OCI-LY3 (cell line): ENCODE results near the gene SLC6A12.
"Not testable (repeated sequence)": the region's sequence is repeated elsewhere in the genome, so short reads cannot be mapped to it uniquely, and the experiment has no call there.

Source experiments
- H2AFZ ChIP-seq: fragments of 200-600, 300-600 bp; shearing (Covaris generic); 2 replicates; pipeline ENCODE4 v1.6.0; 2014; ENCODE audit warnings: antibody characterized with exemption, low read depth, low read length
- H3K27ac ChIP-seq: fragments of 200-600, 300-600 bp; sonication (generic); 2 replicates; pipeline ENCODE4 v1.5.1; 2014; ENCODE audit warnings: mild to moderate bottlenecking, low read length, moderate library complexity, mixed read lengths
- H3K27me3 ChIP-seq: fragments of 200-600, 300-600 bp; sonication (generic); 2 replicates; pipeline ENCODE4 v1.6.1; 2014; ENCODE audit warnings: low read depth, low read length, mixed read lengths
- H3K36me3 ChIP-seq: fragments of 200-600, 300-600 bp; sonication (generic); replicated peaks from 2 replicates; pipeline ENCODE3; 2014; ENCODE audit warnings: low read depth, low read length, mixed read lengths
- H3K4me1 ChIP-seq: fragments of 300-600, 200-600 bp; sonication (generic); 2 replicates; pipeline ENCODE4 v1.6.1; 2014; ENCODE audit warnings: low read length, mixed read lengths
- H3K4me2 ChIP-seq: fragments of 200-600, 300-600 bp; sonication (generic); 2 replicates; pipeline ENCODE4 v1.6.1; 2014; ENCODE audit warnings: low read length, mixed read lengths
- H3K4me3 ChIP-seq: fragments of 300-600, 200-600 bp; sonication (generic); 2 replicates; pipeline ENCODE4 v1.5.1; 2014; ENCODE audit warnings: antibody characterized with exemption, mild to moderate bottlenecking, low read length, moderate library complexity
- H3K79me2 ChIP-seq: fragments of 300-600, 200-600 bp; shearing (Covaris generic); 2 replicates; pipeline ENCODE4 v1.6.1; 2014; ENCODE audit warnings: mild to moderate bottlenecking, low read length, mixed read lengths
- H3K9ac ChIP-seq: fragments of 300-600, 200-600 bp; shearing (Covaris generic); 2 replicates; pipeline ENCODE4 v1.6.0; 2014; ENCODE audit warnings: mild to moderate bottlenecking, low read length, moderate library complexity
- H3K9me3 ChIP-seq: fragments of 200-600, 300-600 bp; shearing (Covaris generic); 2 replicates; pipeline ENCODE4 v1.6.1; 2014; ENCODE audit warnings: low read length, mixed read lengths; ENCODE audit not compliant: insufficient read depth
- H4K20me1 ChIP-seq: fragments of 200-600, 300-600 bp; sonication (generic); 2 replicates; pipeline ENCODE4 v1.6.1; 2016; ENCODE audit warnings: low read length, mixed read lengths; ENCODE audit not compliant: insufficient read depth
- EZH2phosphoT487 ChIP-seq: fragments of 200-600 bp; shearing (Covaris generic); IDR thresholded peaks from 2 replicates; pipeline ENCODE4 v1.6.1; 2018; ENCODE audit warnings: antibody characterized with exemption, mixed run types, low read depth
- TF ChIP-seq, protein P1 (sequence below): fragments of 200-600, 300-600 bp; sonication (generic); IDR thresholded peaks from 2 replicates; pipeline ENCODE4 v1.5.1; 2014; ENCODE audit warnings: antibody characterized with exemption, low read length, low read depth

SLC6A12 gene

DNA sequence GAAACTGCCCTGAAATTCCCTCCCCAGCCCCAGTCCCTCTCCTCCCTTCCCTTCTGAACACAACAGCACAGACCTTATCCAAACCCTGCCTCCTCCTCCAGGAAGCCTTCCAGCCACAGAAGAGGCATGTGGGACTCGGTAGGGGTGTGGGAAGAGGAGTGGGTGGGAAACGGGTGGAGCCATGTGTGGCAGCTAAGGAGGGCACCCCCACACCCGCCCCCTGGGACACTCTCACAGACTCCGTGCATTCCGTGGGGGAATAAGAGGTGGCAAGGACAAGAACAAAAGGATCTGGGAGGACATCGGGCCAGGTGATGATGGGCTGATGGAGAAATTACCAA, 24.4 kb downstream of the SLC6A12 start:
- Histone ChIP-seq H2AFZ (no peak overlapping the region), H3K27ac (no peak overlapping the region), H3K4me2 (no peak overlapping the region), H3K4me1 (no peaks in the 10 kb centered on the region), H4K20me1 (no peaks in the 10 kb centered on the region), H3K9ac (no peak overlapping the region), H3K4me3 (no peak overlapping the region), H3K79me2 (no peaks in the 10 kb centered on the region), H3K36me3 (no peaks in the 10 kb centered on the region), H3K9me3 (no peaks in the 10 kb centered on the region), H3K27me3 (no peaks in the 10 kb centered on the region)
- no peak for TF ChIP-seq EZH2phosphoT487
- TF ChIP-seq, protein P1, sequence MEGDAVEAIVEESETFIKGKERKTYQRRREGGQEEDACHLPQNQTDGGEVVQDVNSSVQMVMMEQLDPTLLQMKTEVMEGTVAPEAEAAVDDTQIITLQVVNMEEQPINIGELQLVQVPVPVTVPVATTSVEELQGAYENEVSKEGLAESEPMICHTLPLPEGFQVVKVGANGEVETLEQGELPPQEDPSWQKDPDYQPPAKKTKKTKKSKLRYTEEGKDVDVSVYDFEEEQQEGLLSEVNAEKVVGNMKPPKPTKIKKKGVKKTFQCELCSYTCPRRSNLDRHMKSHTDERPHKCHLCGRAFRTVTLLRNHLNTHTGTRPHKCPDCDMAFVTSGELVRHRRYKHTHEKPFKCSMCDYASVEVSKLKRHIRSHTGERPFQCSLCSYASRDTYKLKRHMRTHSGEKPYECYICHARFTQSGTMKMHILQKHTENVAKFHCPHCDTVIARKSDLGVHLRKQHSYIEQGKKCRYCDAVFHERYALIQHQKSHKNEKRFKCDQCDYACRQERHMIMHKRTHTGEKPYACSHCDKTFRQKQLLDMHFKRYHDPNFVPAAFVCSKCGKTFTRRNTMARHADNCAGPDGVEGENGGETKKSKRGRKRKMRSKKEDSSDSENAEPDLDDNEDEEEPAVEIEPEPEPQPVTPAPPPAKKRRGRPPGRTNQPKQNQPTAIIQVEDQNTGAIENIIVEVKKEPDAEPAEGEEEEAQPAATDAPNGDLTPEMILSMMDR = no peak

- Histone ChIP-seq H3K4me3 (no peak overlapping the region), H3K4me2 (no peak overlapping the region)
- TF ChIP-seq, protein P1 = no peak
- TF ChIP-seq EZH2phosphoT487 = no peak
Observed at GRCh38 chr12:188910-189621, 24.9 kb downstream of the SLC6A12 start.

GRCh38 chr12:187986-188909, 25.7 kb downstream of the SLC6A12 start:
- not testable (repeated sequence) for H3K36me3 ChIP-seq, H3K4me1 ChIP-seq, H4K20me1 ChIP-seq, H3K27ac ChIP-seq, H3K9me3 ChIP-seq, H2AFZ ChIP-seq, H3K4me3 ChIP-seq, H3K79me2 ChIP-seq, H3K9ac ChIP-seq, H3K4me2 ChIP-seq, H3K27me3 ChIP-seq

More at GRCh38 chr12:188910-189621, 24.9 kb downstream of the SLC6A12 start:
- Histone ChIP-seq H3K4me1 (no peaks in the 10 kb centered on the region), H2AFZ (no peak overlapping the region), H3K9me3 (no peaks in the 10 kb centered on the region), H3K9ac (no peak overlapping the region), H3K36me3 (no peaks in the 10 kb centered on the region), H3K79me2 (no peaks in the 10 kb centered on the region), H4K20me1 (no peaks in the 10 kb centered on the region), H3K27me3 (no peaks in the 10 kb centered on the region), H3K27ac (no peak overlapping the region)

- H2AFZ ChIP-seq = no peak overlapping the region
- no peaks in the 10 kb centered on the region for H3K9me3 ChIP-seq
- no peak for TF ChIP-seq EZH2phosphoT487
- TF ChIP-seq, protein P1 = no peak
Observed at GRCh38 chr12:186006-186625, 27.8 kb downstream of the SLC6A12 start.

More at GRCh38 chr12:186006-186625, 27.8 kb downstream of the SLC6A12 start:
- Histone ChIP-seq H3K4me2 (no peak overlapping the region), H3K79me2 (no peaks in the 10 kb centered on the region), H4K20me1 (no peaks in the 10 kb centered on the region), H3K27ac (no peak overlapping the region), H3K9ac (no peak overlapping the region), H3K36me3 (no peaks in the 10 kb centered on the region), H3K4me1 (no peaks in the 10 kb centered on the region), H3K4me3 (no peak overlapping the region), H3K27me3 (no peaks in the 10 kb centered on the region)
